GM18498 (cell line): ENCODE measurements around the gene ZNF79.
A peak's percentile ranks its signal among the peaks of the same experiment; 100 is the strongest.
"Not testable (repeated sequence)": the region's sequence is repeated elsewhere in the genome, so short reads cannot be mapped to it uniquely, and the experiment has no call there.

Source experiments
- ATAC-seq: cut with Tn5 transposase; IDR thresholded peaks from one replicate; pipeline ENCODE4 v1.9.1; 2021; ENCODE audit warnings: mild to moderate bottlenecking, moderate library complexity; ENCODE audit not compliant: unreplicated experiment

The ZNF79 gene

DNA sequence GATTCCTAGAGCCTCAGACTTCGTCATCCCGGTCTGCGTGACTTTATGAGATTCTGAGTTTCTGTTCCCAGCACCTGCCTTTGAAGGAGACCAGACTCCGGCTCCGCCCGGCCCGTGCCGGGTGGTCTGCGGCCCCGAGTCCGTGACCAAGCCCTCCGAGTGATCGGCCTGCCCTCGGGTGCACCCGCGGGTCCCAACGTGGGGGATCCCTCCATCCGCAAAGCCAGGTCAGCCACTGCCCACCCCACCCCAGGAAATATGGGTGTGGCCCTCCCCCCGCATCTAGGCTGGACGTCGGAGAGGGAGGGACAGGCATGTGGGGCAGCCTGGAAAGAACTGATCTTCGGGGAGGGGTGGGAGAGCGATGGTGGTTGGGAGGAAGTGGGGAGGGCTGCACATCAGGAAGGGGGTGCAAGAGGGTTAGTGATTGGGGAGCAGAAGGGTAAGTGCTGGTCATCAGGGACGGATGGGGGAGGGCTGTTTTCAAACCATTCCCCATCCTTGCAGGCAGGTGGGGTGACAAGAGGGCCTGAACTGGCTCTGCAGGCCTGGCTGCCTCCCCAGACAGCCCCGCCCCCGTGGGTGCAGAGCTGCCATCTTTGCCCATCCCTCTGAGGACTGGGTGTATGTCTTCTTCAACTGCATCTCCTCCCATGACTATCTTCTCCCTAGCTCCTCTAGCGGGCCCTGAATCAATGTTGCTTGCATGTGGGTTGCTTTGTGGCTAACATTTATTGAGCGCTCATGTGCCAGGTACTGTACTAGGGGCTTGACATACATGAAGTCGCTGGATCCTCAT, 27.9 kb downstream of the ZNF79 start:
- peak; percentile 9 for ATAC-seq

DNA sequence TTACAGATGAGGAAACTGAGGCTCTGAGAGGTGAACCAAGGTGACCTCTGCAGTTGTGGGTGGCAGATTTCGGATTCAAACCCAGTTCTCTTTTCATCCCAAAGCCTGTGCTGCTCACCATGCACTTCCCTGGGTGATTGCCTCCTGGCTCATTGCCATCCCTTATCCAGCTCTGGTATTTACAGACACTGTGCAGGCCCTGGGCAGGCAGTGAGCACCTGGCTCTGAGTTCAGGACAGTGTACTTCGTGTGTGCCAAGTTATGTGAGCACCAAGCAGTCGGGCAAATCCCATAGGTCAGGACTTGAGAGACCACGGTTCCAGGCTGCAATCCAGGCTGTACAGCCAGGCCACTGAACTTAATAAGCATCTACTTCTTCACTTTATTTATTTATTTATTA, 28.5 kb downstream of the ZNF79 start:
- ATAC-seq: no peak

DNA sequence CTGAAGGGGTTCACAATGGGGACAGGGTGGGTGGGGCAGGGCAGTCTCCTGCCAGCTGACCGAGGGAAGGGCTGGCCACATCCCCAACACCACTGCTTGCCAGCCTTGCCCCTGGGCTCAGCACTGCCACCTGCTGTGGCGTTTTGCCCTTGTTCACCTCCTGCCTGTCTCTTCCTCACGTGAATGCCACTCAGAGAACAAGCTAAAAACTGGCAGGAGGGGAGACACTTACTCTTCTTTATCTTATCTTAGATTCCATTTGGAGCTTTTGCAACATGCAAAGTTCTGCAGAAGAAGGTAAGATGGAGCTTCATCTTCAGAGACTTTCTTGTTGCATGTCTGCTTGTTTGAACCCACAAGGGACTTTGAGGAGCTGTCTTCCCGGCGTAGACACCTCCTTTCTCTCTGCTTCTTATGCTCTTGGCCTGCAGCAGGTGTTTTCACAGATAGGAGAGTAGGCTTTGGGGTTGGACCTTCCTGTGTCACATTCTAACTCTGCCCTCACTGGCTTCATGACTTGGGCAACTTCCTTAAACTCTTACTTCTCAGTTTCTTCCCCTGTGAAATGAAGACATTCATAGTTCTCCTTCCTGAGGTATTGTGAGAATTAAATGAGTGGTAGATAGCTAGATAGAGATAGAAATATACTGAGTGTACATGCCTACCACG, 31.3 kb downstream of the ZNF79 start:
- no peak for ATAC-seq

DNA sequence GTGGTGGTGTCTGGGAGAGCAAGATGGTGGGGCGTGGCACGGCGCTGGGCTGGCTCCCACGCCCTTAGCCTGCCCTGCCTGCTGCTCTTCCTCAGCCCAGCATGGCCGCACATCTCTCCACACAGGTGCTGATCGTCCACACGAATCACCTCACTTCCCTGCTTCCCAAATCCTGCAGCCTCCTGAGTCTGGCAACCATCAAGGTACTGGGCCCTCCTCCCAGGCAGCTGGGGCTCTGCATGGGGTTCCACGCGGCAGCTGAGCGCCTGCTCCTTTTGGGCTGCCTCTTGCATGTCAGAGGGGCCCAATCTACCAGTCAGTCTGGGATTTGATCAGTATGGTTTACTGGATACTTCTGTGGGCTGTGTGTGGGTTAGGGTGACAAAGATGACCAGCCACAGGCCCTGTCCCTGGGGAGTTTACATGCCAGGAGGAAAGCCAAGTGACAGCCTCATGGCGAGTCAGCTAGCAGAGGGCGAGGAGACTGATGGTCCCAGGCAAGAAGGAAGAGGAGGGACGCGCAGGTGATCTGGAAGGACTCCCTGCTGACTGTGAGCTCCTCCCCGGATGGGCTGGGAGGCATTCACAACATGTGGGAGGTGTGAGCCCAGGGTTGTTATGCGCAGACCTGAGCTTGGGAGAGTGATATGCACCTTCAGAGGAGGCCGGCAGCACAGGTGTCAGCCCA, 33.2 kb downstream of the ZNF79 start:
- ATAC-seq: no peak

DNA sequence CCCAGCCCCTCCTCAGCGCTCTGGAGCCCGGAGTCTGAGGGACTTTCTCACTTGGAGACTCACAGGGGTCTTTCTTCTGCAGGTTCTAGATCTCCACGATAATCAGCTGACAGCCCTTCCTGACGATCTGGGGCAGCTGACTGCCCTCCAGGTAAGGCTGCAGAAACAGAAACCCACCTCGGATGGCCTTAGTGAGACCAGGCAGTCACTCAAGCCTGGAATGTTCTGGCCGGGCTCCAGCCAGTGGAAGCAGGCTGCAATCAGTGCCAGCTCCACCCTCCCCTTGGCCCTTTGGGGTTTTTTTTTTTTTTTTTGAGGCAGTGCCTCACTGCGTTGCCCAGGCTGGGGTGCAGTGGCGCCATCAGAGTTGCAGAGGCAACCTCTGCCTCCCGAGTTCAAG, 34.7 kb downstream of the ZNF79 start:
- no peak for ATAC-seq

DNA sequence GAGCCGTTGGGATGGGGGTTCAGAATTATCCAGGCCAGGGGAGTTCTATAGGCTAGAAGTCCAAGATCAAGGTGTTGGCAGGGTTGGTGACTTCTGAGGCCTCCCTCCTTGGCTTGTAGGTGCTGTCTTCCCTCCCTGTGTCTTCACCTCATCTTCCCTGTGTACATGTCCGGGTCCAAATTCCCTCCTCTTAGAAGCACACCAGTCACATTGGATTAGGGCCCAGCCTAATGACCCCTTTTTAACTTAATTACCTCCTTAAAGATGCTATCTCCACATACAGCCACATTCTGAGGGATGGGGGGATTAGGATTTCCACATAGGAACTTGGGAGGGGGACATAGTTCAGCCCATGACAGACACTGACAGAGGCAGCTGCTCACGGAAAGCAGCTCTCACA, 39.2 kb downstream of the ZNF79 start:
- ATAC-seq: no peak

DNA sequence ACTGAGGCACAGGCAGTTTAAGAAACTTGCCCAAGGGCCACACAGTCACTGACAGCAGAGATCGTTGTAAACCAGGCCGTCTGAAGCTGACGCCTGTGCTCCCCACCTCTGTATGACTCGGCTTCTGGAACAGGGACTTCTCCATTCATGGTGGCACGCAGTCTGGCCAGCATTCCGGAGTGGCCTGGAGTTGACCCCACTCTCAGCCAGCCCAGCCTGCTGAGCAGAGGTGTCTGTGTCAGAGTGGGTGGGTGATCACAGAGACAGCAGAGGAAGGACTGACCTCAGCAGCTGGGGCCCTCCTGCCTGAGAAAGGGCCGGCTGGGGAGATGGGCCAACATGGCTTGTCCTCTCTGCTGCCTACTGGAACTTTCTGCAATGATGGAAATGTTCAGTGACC, 39.7 kb downstream of the ZNF79 start:
- ATAC-seq: no peak

DNA sequence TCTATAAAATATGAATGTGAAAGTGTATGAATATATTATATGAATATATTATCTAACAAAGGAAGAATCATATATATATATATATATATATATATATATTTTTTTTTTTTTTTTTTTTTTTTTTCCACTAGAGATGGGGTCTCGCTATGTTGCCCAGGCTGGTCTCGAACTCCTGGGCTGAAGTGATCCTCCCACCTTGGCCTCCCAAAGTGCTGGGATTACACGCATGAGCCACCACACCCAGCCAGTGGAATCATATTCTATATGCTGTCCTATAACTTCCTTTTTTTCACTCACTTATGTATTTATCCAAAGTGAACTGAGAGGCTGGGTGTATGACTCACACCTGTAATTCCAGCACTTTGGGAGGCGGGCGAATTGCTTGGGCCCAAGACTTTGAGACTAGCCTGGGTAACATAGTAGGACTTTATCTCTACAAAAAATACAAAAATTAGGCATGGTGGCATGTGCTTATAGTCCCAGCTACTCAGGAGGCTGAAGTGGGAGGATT, 42.3 kb downstream of the ZNF79 start:
- ATAC-seq: not testable (repeated sequence)

DNA sequence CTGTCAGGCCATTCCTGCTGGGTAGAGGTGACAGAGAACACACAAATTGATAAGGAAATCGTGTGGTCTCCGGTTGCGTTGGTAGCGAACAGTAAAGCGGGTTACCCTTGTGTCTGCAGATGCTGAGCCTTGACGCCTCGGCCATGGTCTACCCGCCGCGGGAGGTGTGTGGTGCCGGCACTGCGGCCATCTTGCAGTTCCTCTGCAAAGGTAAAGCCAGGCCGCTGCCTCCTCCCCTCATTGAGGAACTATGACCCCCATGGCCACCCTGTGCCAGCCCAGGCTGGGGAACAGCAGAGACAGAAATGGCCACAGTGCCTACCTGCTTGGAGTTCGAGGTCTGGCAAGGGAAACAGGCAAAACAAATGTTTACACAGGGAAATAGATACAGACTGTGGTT, 43.4 kb downstream of the ZNF79 start:
- ATAC-seq: no peak

DNA sequence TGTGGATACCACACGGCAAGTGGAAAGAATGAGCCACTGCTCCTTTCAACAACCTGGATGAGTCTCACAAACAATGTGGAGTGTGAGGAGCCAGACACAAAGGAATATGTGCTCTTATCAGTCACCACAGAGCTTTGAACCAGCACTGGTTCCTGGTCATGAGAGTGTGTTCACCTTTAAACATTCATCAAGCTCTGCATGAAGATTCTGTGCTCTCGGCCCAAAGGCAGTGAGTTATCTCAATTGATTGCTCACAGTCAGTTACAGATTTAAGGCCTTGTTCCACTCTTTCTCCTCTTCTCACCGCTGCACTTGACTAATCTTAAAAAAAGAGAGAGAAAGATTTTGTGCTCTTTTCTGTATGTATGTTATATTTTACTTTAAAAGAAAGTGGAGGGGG, 46.5 kb downstream of the ZNF79 start:
- ATAC-seq: no peak

DNA sequence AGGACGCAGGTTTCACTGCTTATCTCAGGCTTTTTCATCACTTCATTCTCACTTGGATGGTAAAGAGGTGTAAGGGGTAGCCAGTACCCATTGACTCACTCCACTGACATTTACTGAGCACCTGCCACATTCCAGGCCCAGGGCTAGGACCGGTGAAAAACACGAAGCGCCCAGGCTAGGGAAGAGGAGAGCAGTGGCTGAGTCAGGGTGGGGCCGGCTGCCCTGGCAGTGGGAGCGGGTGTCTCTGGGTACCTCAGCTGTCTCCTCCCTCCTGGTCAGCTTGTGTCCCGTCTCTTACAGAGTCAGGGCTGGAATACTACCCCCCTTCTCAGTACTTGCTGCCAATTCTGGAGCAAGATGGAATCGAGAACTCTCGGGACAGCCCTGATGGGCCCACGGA, 49.3 kb downstream of the ZNF79 start:
- ATAC-seq: no peak

DNA sequence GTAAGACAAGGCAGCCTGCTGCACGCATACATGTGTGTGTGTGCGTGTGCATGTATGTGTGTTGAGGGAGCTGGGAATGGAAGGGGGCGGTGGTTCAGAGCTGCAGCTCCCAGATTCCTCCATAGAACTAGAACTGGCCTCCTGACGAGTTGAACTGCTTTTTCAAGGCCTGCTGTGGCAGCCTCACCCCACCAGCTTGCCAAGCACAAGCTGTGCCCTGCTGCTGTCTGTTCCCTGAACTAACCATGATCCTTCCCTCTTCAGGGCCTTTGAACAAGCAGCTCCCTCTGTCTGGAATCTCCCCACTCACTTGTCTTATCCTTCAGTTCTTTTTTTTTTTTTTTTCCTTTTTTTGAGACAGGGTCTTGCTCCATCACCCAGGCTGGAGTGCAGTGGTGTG, 49.8 kb downstream of the ZNF79 start:
- no peak for ATAC-seq

DNA sequence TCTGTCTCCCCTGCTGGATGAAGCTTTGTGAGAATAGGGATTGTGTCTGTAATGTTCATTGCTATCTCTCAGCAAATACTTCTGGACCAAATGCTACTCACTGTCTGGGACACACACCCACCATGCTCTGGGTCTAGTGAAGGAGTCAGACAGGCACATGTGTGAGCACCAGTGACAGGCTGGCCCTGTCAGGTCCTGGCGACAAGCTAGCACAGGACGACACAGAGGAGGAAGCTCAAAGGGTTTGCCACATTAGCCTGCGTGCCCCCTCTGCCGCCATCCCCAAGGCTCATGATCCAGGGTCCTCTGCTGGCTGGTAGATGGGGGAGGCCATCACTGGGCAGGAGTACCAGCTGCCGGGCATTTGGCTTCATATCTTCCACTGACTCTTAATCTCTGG, 50.4 kb downstream of the ZNF79 start:
- ATAC-seq: no peak

DNA sequence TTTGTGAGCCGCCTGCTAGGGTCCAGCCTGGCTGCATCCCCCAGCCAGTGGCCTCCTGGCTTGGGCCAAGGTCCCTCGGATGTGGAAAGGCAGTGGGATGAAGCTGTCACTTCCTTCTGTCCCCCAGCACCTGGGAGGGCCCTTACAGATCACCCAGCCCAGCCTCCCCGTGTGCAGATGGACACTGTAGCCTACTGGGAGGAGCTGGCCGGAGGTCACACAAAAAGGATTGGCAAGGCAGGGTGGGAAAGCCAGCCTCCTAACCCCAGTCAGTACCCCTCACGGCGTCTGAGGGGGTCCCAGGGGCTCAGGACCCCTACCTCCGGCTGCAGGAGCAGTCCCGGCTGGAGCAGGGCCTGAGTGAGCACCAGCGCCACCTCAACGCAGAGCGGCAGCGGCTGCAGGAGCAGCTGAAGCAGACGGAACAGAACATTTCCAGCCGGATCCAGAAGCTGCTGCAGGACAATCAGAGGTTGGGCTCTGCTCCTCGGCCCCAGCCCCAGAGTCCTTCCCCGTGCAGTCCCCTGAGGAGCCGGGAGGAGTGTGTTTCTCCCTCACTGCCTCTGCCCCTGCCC, 55.4 kb downstream of the ZNF79 start:
- ATAC-seq: no peak

DNA sequence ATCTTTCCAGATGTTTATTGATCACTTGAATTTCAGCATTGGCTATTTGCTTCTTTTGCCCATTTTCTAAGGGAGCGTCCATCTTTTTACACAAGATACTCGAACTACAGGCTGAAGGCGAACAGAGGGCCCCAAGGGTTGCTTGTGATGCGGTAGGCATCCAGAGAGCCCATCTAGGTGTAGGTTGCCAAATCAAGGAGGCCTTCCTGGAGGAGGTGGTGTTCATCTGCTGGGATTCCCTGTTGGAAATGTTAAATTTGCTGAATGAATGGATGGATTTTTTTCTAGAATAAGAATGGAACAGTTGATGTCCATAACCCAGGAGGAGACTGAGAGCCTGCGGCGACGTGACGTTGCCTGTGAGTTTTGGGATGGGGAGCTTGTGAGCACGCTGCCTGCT, 58.5 kb downstream of the ZNF79 start:
- no peak for ATAC-seq

DNA sequence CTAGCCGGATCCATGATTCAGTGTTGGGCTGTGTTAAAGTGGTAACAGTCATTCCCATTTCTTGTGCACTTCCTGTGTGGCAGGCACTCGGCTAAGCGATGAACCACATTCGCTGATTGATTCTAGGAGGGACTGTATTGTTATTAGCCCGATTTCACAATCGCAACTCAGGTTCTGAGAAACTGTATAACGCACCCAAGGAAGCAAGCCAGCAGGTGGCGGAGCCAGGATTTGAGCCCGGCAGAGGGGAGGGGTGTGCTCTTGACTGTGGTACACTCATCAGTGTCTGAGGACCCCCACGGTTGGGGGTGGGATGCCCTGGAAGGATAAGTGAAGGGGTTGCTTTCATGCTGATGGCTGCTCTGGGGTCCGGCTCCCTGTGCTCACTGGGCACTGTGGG, 61.8 kb downstream of the ZNF79 start:
- no peak for ATAC-seq

DNA sequence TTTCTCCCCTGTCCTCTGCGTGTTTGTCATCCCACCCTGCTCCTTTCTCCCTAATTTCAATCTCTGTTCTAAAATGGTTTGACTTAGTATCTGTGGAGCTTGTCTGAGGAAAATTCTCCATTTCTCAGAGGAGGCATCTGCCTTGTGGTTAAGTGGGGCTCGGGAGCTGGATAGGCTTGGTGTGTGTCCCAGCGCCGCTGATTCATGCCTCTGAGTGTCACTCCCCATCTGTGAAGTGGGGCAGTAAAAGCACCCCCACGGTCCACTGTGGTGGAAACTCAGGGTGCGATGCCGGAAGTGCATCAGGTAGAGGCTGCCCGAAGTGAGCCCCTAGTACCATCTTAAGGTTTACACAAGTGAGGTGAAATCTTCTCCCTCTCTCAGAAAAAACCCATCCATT, 64.8 kb downstream of the ZNF79 start:
- ATAC-seq: no peak

DNA sequence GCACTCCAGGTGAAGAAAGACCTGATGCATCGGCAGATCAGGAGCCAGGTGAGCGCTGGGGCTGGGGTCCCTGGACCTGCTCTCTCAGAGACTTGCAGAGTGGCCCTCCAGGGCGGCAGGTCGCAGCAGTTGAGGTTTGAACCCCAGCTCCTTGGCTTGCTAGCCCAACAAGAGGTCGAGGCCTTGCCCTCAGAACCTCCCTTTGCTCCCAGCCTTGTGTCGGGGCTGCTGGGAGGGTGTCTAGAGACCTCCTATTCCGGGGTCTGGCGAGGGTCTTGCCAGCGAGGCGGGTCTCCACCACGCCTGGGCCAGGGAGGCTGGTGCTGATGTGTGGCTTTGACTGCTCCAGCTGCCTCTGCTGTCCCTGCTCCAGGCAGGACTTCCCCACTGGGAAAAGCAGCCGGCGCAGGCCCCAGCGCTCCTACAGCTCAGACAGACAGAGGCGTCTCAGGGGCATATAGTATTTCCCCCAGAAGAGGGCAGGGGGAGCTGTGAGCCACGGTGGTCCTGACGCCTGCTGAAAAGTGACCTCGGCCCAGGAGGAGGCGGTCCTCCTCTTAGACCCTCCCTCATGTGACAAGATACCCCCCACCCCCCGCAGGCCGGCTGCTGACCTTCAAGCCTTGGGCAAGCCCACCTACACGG, 65.4 kb downstream of the ZNF79 start:
- no peak for ATAC-seq

DNA sequence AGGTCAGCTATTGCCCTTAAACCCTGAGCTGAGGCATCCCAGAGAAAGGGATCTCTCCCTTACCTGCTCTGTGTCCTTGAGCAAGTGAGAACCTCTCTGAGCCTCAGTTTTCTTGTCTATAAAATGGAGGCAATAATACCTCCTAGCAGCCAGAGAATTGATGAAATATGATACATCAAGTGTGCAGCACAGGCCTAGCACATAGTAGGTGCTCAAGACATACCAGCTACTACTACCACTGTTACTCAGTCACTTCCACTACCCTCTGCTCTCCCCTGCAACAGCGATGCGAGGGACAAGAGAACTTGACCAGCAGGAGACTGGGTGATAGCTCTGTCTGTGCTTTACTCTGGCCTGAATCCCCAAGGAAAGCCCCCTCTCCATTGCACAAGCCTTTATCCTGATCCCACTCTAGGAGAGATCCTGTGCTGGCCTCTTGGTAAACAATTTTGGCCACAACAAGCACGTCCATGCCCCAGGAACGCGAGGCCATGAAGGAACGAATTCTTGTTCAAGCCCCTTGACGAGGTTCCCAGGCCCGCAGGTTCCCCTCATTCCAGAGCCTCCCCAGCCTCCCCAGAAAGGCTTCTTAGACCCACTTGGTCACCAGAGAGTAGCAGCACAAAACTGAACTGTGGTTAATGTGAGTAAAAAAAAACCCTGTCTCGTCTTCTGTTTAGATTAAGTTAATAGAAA, 66.5 kb downstream of the ZNF79 start:
- no peak for ATAC-seq

DNA sequence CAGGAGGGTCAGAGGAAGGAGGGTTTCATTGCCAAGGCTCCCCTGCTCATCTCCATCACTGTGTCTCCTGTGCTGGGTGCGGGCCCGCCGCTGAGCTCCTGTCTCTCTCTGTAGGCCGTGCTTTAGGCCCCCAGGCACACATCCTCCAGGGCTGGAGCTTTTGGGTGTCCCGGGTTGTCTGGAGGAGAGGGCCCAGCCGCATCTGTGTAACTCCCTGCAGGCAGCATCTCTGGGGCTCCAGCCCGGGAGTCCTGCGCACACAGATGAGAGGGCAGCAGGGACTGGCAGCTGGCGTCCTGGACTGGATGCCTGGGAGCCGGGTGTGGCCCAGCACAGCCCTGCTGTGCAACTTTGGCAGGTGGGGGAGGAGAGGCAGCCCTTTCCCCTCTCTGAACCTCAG, 67.3 kb downstream of the ZNF79 start:
- no peak for ATAC-seq
